Motor neuron (in vitro differentiated cells): ENCODE results near the gene ZNF800. TPM values are rescaled to one million over a fixed set of nuclear protein-coding genes. Genes with fewer than 3 reads are reported as not detected.

Experiments
- ATAC-seq, 8 experiments: fragments of 200-7000 bp; cut with Tn5 transposase; replicated peaks in 6 of 8; 2 replicates each; pipeline ENCODE4 v1.8.0; 2021; ENCODE audit warnings: mild to moderate bottlenecking in 8 of 8, moderate library complexity in 8 of 8
- H3K27ac ChIP-seq, 2 donors: fragments of 250-450 bp; sonication (Bioruptor Pico); 2 replicates each; pipeline ENCODE4 v1.9.0; 2021; ENCODE audit warnings: antibody characterized with exemption in 2 of 2, mild to moderate bottlenecking in 2 of 2, moderate library complexity in 1 of 2
- H3K4me1 ChIP-seq, 2 donors: fragments of 250-450 bp; sonication (Bioruptor Pico); replicated peaks in 1 of 2; 2 replicates each; pipeline ENCODE4 v1.6.1; 2021; ENCODE audit warnings: antibody characterized with exemption in 2 of 2, mild to moderate bottlenecking in 2 of 2, moderate library complexity in 1 of 2
- H3K4me3 ChIP-seq, 5 donors: fragments of 250-450 bp; sonication (Bioruptor Pico); 2 replicates each; pipeline ENCODE4 v1.9.0; 2021; ENCODE audit warnings: antibody characterized with exemption in 5 of 5, mild to moderate bottlenecking in 5 of 5, moderate library complexity in 4 of 5
- WGBS, 10 experiments: fragments of 450-650 bp; shearing (Covaris generic); methylation state at CpG; one replicate each; pipeline ENCODE4 v1.0.0; 2022; 5-methylcytosine and 5-hydroxymethylcytosine counted together
- in situ Hi-C, 9 experiments: fragments of 400-800 bp; cut with MboI; loops; one replicate each; pipeline ENCODE4 v1.15.0; 2021; ENCODE audit warnings: low sequenced_read_pairs in 9 of 9, low pct_unique_long_range_greater_than_20kb in 2 of 9; ENCODE audit not compliant: unreplicated experiment in 9 of 9
- total RNA-seq, 8 experiments: library from RNA; unstranded; fragments of 300-600 nt; gene quantifications; 2 replicates each; pipeline versions ENCODE4 v1.2.3 to v1.2.4, GENCODE V29; 2022

Gene ZNF800
- total RNA-seq, 8 experiments from 2014 or later, result 13.7 to 32.1 (median 23.5) TPM

DNA sequence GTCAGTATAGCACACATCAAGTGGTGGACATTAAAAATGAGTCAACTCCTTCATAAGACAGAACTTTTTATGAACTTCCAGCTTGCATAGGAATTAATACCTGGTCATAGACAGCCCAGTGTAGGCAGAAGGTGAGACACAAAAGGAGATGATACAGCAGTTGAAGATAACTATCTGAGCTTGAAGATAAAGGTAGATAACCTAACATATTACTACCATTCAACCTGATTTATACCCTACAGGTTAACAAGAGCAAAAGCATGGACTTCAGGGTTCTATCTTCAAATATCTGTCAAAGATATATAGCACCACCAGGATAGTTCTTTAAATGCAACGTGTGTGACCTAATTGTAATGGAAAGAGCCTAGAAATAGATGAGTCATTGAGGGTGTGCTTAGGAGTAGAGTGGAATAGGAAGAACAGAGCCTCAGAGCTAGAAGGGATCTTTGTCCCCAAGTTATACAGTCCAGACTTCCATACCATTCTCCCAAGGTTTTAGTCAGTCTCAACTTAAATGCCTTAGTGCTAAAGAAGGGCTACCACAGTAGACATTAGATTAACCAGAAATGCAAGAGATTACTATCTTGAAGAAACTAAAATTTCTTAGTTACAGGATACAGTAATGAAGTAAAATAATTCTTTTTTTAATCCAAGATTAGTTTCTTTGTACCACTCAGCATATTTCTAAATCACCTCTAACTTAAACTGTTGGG, 9.2 kb downstream of the ZNF800 start:
- Histone ChIP-seq H3K4me3 (no peak overlapping the region), H3K27ac (no peak overlapping the region), H3K4me1 (no peaks in the 10 kb centered on the region)
- peak in 7 of 8 experiments; percentile 31 to 99 (median 44) for ATAC-seq
- in situ Hi-C loops, result loop anchor here in 1 of 9 experiments (25.0 kb wide), 1 partner anchor 254 kb away; no protein-coding TSS in a partner anchor
- WGBS, 10 experiments, result 0 to 50% (median 13%) methylated on average over 1 of the region's 1 CpG; no CpG with 5 or more reads in 5 of the 10 experiments

DNA sequence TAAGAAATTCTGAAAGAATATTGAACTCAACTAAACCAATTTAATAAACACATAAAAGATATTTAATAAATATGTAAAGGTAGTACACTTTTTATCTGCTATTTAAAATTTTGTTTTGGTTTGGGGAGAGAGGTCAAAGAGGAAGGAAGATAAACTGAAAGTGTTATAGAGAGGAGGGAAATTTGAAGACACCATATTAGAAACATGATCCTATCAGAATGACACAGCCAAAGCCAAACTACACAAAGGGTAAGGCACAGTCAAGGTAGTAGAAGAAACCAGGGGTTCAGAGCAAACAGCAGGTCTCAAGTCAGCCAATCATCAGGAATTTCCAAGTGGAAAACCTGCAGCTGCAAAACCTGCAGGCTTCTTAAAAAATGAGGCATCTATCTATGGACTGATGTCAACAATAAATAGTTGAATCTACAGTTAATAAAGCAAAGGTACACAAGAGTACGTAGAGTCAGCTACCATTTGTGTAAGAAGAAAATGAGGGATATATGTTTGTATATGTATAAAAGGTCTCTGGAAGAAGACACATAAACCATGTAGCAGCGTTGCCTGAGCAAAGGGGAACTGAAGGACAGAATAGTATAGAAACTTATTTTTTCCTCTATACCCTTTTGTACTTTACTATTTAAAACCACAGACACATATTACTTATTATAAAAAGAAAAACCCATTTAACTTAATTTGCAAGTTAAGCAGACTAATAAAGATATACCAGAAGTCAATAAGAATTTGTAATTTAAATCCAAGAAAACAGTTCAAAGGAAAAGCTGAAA, 10.0 kb downstream of the ZNF800 start:
- in situ Hi-C loops, result loop anchor here in 1 of 9 experiments (25.0 kb wide), 1 partner anchor 255 kb away; no protein-coding TSS in a partner anchor
- no peak for ATAC-seq
- Histone ChIP-seq H3K4me1 (no peaks in the 10 kb centered on the region), H3K4me3 (no peak overlapping the region), H3K27ac (no peak overlapping the region)
- 61 to 100% (median 88%) methylated on average over 1 to 2 of the region's 2 CpGs; no CpG with 5 or more reads in 1 of the 10 experiments for WGBS, 10 experiments

DNA sequence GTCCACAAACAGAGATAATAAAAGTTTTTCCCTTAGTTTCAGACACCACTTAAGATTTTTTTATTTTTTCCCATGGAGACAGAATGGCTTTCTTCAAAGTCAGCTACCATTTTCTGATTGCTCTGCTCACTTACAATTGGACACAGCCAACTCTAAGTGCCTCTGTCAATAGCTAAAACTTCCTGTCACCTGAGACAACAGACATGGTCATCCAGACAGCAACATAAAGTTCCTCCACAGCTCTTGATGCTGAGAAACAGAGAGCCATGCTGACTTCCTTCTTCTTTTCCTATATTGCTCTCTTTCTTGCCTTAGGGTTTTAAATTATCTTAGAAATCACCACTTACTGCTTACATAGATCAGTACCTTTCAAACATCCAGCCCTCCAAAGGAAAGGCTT, 12.0 kb downstream of the ZNF800 start:
- in situ Hi-C loops, result loop anchor here in 1 of 9 experiments (25.0 kb wide), 1 partner anchor 257 kb away; no protein-coding TSS in a partner anchor
- Histone ChIP-seq H3K4me3 (no peak overlapping the region), H3K27ac (no peak overlapping the region), H3K4me1 (no peaks in the 10 kb centered on the region)
- no peak for ATAC-seq

DNA sequence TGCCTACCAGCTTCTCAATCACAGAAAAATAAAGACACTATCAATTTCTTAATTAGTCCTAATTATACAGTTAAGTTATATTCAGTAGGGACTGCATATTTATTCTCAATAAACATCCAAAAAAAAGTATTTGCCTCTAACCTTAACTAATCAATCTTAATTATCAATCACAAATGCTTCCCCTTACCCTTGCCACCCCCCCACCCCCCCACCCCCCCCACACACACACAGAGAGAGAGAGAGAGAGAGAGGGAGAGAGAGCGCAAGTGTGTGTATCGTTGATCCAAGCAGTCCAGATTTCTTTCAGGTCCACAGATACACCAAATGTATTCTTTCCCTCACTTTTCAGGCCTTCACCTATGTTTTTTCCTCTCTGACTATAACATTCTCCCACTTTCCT, 12.9 kb downstream of the ZNF800 start:
- 79 to 100% (median 100%) methylated on average over 1 to 2 of the region's 2 CpGs; no CpG with 5 or more reads in 7 of the 10 experiments for WGBS, 10 experiments
- ATAC-seq, result no peak
- no peaks in the 10 kb centered on the region for H3K4me1 ChIP-seq
- in situ Hi-C loops, result loop anchor here in 1 of 9 experiments (25.0 kb wide), 1 partner anchor 258 kb away; no protein-coding TSS in a partner anchor
- H3K27ac ChIP-seq, result no peak overlapping the region
- H3K4me3 ChIP-seq, result no peak overlapping the region

DNA sequence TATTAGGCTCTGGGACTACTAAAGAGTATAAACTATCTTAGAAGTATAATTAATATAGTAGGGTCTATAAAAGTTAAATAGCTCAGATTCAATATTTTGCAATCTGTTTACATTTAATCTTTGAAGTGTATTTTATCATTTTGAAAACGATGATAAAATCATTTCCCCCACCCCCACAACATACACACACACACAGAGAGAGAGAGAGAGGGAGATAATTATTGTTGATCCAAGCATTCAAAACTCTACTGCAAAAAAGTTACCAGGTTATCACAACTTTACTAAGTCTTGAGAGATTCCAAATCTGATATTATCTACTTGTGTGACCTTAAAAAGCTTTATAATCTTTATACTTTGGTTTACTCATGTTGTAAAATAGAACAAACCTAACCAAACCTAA, 14.0 kb downstream of the ZNF800 start:
- ATAC-seq, result no peak
- in situ Hi-C loops, result loop anchor here in 1 of 9 experiments (25.0 kb wide), 1 partner anchor 259 kb away; no protein-coding TSS in a partner anchor
- no peaks in the 10 kb centered on the region for H3K4me1 ChIP-seq
- no peak overlapping the region for H3K27ac ChIP-seq
- 50 to 100% (median 85%) methylated on average over 1 of the region's 1 CpG; no CpG with 5 or more reads in 2 of the 10 experiments for WGBS, 10 experiments
- no peak overlapping the region for H3K4me3 ChIP-seq

DNA sequence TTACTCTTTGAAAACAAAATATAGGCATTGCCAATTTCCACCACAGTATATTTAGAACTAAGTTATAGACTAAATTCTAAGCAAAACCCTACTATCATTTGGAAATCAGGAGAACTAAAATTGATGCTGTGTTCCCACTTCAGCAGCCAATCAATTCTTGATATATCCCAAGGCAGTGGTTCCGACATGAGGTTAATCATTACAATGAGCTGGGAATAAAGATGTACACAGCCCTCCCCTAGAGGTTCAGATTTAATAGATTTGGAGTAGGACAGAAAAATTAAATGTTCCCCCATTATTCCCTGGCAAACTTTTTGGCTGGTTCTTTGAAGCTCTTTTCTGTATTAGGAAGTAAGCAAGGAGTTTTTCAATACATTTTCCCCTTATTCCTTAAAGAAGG, 15.1 kb downstream of the ZNF800 start:
- Histone ChIP-seq H3K27ac (no peak overlapping the region), H3K4me3 (no peak overlapping the region), H3K4me1 (no peaks in the 10 kb centered on the region)
- in situ Hi-C loops, result loop anchor here in 1 of 9 experiments (25.0 kb wide), 1 partner anchor 260 kb away; no protein-coding TSS in a partner anchor
- 14 to 100% (median 60%) methylated on average over 1 of the region's 1 CpG; no CpG with 5 or more reads in 3 of the 10 experiments for WGBS, 10 experiments
- no peak for ATAC-seq

DNA sequence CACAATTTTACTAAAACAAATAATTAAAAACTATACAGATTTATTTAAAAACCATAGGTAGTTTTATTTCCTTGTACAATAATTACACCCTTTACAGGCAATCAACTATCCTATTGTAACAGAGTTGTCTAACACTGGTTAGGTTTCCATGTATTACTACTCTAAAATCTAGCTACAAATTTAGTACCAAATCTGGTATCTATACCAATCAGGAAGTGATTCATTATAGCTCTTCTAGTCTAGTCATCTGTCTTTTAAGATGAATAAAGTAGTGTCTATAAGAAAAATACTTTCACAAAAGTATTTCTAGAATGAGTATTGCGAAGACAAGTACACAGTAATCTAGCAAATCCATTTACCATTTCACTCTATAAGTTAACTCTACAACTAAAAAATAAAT, 16.9 kb downstream of the ZNF800 start:
- in situ Hi-C loops, result loop anchor here in 1 of 9 experiments (25.0 kb wide), 1 partner anchor 262 kb away; no protein-coding TSS in a partner anchor
- Histone ChIP-seq H3K4me3 (no peak overlapping the region), H3K27ac (no peak overlapping the region), H3K4me1 (no peaks in the 10 kb centered on the region)
- WGBS, 10 experiments, result 92 to 100% (median 100%) methylated on average over 1 of the region's 1 CpG; no CpG with 5 or more reads in 1 of the 10 experiments
- no peak for ATAC-seq

DNA sequence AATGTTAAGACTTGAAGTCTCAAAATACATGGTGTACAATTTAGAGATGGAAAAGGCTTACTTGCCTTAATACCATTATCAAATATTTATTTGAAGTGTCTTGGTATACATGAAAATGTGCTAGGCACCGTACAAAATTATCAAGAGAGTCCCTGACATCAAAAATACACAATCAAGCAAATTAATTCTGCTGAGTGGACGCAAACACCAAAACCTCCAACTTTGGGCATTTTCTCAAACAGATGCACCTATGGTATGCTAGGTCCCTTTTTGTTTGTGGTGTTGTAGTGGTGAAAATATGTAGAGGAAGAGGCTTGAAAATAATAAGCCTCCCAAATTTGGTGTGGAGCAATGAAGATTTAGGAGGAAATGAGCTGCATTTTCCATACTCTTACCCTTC, 24.8 kb downstream of the ZNF800 start:
- Histone ChIP-seq H3K27ac (no peak overlapping the region), H3K4me3 (no peak overlapping the region), H3K4me1 (no peaks in the 10 kb centered on the region)
- in situ Hi-C loops, result loop anchor here in 1 of 9 experiments (25.0 kb wide), 1 partner anchor 145 kb away; no protein-coding TSS in a partner anchor
- ATAC-seq, result no peak
- 67 to 100% (median 100%) methylated on average over 1 to 2 of the region's 2 CpGs; no CpG with 5 or more reads in 3 of the 10 experiments for WGBS, 10 experiments

DNA sequence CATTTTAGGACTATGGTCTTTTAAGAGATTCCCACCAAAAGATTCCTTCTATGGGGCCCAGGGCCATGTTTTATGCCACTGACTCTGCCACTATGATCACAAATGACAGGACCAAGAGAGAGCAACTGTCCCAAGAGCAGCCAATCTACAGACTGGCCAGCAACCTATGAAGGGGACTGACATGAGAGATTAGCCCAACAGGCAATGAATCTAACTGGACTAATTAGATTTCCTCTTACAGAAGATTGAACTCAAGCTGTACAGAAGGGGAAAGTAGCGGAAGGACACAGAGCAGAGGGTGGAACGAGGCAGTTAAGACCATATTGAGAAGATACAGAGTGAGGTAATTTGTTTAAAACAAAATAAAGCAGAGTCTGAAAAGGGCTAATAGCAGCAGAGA, 25.8 kb downstream of the ZNF800 start:
- in situ Hi-C loops, result loop anchor here in 1 of 9 experiments (25.0 kb wide), 1 partner anchor 146 kb away; no protein-coding TSS in a partner anchor
- Histone ChIP-seq H3K4me1 (no peaks in the 10 kb centered on the region), H3K4me3 (no peak overlapping the region), H3K27ac (no peak overlapping the region)
- ATAC-seq, result no peak
- 83 to 100% (median 100%) methylated on average over 1 to 2 of the region's 2 CpGs; no CpG with 5 or more reads in 2 of the 10 experiments for WGBS, 10 experiments

DNA sequence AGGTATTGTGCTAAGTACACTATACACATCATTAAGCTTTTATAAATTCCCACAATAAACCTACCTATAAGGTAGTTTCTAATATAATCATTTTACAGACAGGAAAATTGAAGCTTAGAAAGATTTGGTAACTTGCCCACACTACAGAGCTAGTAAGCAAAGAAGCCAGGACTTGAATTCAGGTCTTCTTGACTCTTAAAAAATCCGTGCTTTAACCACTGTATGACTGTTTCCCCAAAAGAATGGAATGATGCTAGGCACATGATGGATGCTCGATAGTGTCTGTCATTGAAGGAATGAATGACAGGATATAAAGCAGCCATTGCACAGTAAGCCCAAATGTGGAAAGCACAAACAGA, 26.6 kb downstream of the ZNF800 start:
- 95 to 100% (median 100%) methylated on average over 1 to 2 of the region's 2 CpGs; no CpG with 5 or more reads in 2 of the 10 experiments for WGBS, 10 experiments
- H3K4me3 ChIP-seq, result no peak overlapping the region
- no peak for ATAC-seq
- in situ Hi-C loops, result loop anchor here in 1 of 9 experiments (25.0 kb wide), 1 partner anchor 146 kb away; no protein-coding TSS in a partner anchor
- H3K27ac ChIP-seq, result no peak overlapping the region
- no peaks in the 10 kb centered on the region for H3K4me1 ChIP-seq

DNA sequence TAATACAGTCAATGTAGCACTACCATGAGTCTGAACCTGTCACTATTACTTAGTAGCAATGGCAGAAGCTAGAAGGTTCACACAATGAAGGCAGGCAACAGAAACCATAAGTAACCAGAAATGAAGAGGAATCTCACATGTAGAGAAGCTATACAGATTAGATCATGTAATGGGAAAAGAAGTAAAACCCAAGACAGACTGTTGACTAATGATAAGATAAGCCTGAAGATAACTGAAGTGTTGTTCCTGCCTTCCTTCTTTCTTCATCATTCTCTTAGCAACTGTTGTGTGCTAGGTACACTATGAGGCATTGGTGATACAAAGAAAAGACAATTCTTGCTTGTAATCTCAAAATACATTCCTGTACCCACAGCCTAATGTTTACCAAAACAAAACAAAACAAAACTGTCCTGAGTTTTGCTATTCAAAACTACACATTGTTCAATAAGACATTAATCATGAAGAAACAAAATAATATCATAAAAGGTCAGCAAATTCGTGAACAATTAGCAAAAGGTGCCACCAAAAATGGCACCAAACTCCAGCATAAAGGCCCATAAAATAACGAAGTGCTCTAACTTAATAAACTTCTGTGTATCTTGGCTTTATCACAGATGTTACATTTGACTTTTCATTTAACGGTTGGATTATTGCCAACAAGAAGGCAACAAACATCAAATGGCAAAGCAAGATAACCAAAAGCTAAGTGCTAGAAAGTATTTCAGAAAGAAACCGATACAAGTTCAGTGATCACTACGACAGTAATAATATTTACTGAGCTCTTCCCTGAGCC, 27.1 kb downstream of the ZNF800 start:
- H3K4me3 ChIP-seq, result no peak overlapping the region

DNA sequence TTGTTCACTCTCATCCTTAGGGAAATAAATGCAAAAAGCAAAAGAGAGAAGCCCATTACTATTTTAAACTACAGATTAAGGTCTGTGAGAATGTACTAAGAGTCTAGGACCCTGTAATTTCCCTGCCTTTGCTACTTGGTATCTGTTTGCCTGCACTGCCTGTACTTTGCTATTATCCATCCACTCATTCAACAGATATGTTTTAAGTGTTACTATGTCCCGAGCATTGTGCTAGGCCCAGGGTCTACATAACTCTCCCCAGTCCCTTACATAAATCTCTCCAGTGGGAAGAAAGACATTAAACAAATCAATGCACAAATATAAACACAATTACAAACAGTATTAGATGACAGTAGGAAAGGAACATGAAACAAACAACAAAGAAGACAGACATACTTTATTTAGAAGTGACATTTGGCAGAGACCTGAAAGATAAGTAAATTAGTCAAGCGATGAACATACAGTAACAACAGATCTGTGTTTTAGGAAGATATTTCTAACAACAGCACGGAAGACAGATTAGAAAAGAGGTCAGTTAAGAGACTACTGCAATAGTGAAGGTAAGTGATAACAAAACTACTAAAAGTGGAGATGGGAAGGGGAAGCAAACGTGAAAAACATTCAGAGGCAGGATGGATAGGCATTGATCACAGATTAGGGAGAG, 30.0 kb downstream of the ZNF800 start:
- no peak overlapping the region for H3K27ac ChIP-seq
- 79 to 97% (median 93%) methylated on average over 3 to 4 of the region's 4 CpGs for WGBS, 10 experiments
- in situ Hi-C loops, result loop anchor here in 1 of 9 experiments (25.0 kb wide), 1 partner anchor 150 kb away; no protein-coding TSS in a partner anchor
- no peak for ATAC-seq
- H3K4me3 ChIP-seq, result no peak overlapping the region
- no peaks in the 10 kb centered on the region for H3K4me1 ChIP-seq

More for the DNA sequence above, 27.1 kb downstream of the ZNF800 start:
- ATAC-seq, result no peak
- Histone ChIP-seq H3K4me1 (no peaks in the 10 kb centered on the region), H3K27ac (no peak overlapping the region)
- WGBS, 10 experiments, result 80 to 100% (median 95%) methylated on average over 1 to 5 of the region's 5 CpGs
- in situ Hi-C loops, result loop anchor here in 1 of 9 experiments (25.0 kb wide), 1 partner anchor 147 kb away; no protein-coding TSS in a partner anchor
